Ishikawa (cell line): ENCODE data around the gene B4GALNT3.

Source experiments
- CEBPB ChIP-seq: IDR thresholded peaks from 2 replicates; pipeline ENCODE4 v1.6.1; 2012
- CREB1 ChIP-seq: IDR thresholded peaks from 2 replicates; pipeline ENCODE4 v1.6.1; 2012; ENCODE audit warnings: low read depth
- EGR1 ChIP-seq: IDR thresholded peaks from 2 replicates; pipeline ENCODE4 v1.6.1; 2012
- EP300 ChIP-seq: IDR thresholded peaks from 2 replicates; pipeline ENCODE4 v1.6.1; 2012; ENCODE audit warnings: borderline replicate concordance
- FOXM1 ChIP-seq: IDR thresholded peaks from 2 replicates; pipeline ENCODE4 v1.6.1; 2012; ENCODE audit warnings: low read depth, borderline replicate concordance
- MAX ChIP-seq: IDR thresholded peaks from 2 replicates; pipeline ENCODE4 v1.6.1; 2012
- NFIC ChIP-seq: IDR thresholded peaks from 2 replicates; pipeline ENCODE4 v1.6.1; 2012
- RAD21 ChIP-seq: IDR thresholded peaks from 2 replicates; pipeline ENCODE4 v1.6.1; 2012; ENCODE audit warnings: low read depth
- REST ChIP-seq: IDR thresholded peaks from 2 replicates; pipeline ENCODE4 v1.6.1; 2012; ENCODE audit warnings: low read depth, mild to moderate bottlenecking
- TAF1 ChIP-seq: IDR thresholded peaks from 2 replicates; pipeline ENCODE4 v1.6.1; 2012; ENCODE audit warnings: low read depth, mild to moderate bottlenecking
- TCF12 ChIP-seq: IDR thresholded peaks from 2 replicates; pipeline ENCODE4 v1.6.1; 2012; ENCODE audit warnings: low read depth
- TEAD4 ChIP-seq: IDR thresholded peaks from 2 replicates; pipeline ENCODE4 v1.6.1; 2012
- USF1 ChIP-seq: IDR thresholded peaks from 2 replicates; pipeline ENCODE4 v1.6.1; 2012
- YY1 ChIP-seq: IDR thresholded peaks from 2 replicates; pipeline ENCODE4 v1.6.1; 2012; ENCODE audit warnings: low read depth
- ZBTB7A ChIP-seq: IDR thresholded peaks from 2 replicates; pipeline ENCODE4 v1.6.1; 2012; ENCODE audit warnings: low read depth

B4GALNT3 gene

GRCh38 chr12:547883-548470, 88.2 kb downstream of the B4GALNT3 start:
- TF ChIP-seq USF1 (no peak), CREB1 (no peak), EP300 (no peak), FOXM1 (no peak), MAX (no peak), TCF12 (no peak), EGR1 (no peak), RAD21 (no peak), NFIC (no peak), CEBPB (no peak), ZBTB7A (no peak), YY1 (no peak), TAF1 (no peak), REST (no peak), TEAD4 (no peak)

GRCh38 chr12:549476-550082, 89.8 kb downstream of the B4GALNT3 start:
- TF ChIP-seq ZBTB7A (no peak), YY1 (no peak), USF1 (no peak), CREB1 (no peak), CEBPB (no peak), FOXM1 (no peak), TAF1 (no peak), MAX (no peak)

- TF ChIP-seq TAF1 = no peak
- no peak for TF ChIP-seq ZBTB7A
- no peak for TF ChIP-seq TEAD4
- no peak for TF ChIP-seq MAX
Measured at GRCh38 chr12:550473-551260, 90.9 kb downstream of the B4GALNT3 start.

- TF ChIP-seq ZBTB7A (no peak), RAD21 (no peak), CREB1 (no peak), YY1 (no peak), TCF12 (no peak), CEBPB (no peak), USF1 (peak; percentile 67), NFIC (no peak), MAX (peak; percentile 47; the same call in 1 of the 2 replicates), TEAD4 (no peak), EP300 (no peak)
Measured at GRCh38 chr12:552466-552865, 92.7 kb downstream of the B4GALNT3 start.

GRCh38 chr12:553216-554000, 93.7 kb downstream of the B4GALNT3 start:
- no peak for TF ChIP-seq TAF1
- no peak for TF ChIP-seq EGR1
- TF ChIP-seq CREB1 = no peak
- no peak for TF ChIP-seq NFIC
- TF ChIP-seq YY1 = no peak
- TF ChIP-seq REST = no peak
- no peak for TF ChIP-seq FOXM1
- TF ChIP-seq RAD21 = no peak
- TF ChIP-seq MAX = no peak
- TF ChIP-seq TCF12 = no peak
- no peak for TF ChIP-seq USF1
- TF ChIP-seq TEAD4 = no peak
- TF ChIP-seq ZBTB7A = no peak
- TF ChIP-seq CEBPB = no peak
- no peak for TF ChIP-seq EP300
